LNCaP clone FGC (cell line): ENCODE data around the gene CMSS1.

Experiments
- DNase-seq: peaks from one replicate; pipeline ENCODE4 v3.0.0-alpha.2; 2011; ENCODE audit warnings: low read depth
- H3K4me3 ChIP-seq: 2 replicates; pipeline ENCODE4 v1.5.1; 2011; ENCODE audit warnings: mild to moderate bottlenecking, low read depth, low read length, control low read depth
- CTCF ChIP-seq: IDR thresholded peaks from 2 replicates; pipeline ENCODE4 v1.5.1; 2012; ENCODE audit warnings: mild to moderate bottlenecking; ENCODE audit not compliant: control insufficient read depth, insufficient read depth; ENCODE audit errors: extremely low read depth

Gene CMSS1

GRCh38 chr3:99955773-99956562 is 138.3 kb downstream of the CMSS1 start:
- DNase-seq: no peak
- H3K4me3 ChIP-seq: no peak overlapping the region
- no peak for TF ChIP-seq CTCF

GRCh38 chr3:99957151-99957796 is 139.6 kb downstream of the CMSS1 start:
- no peak overlapping the region for H3K4me3 ChIP-seq
- no peak for DNase-seq
- no peak for TF ChIP-seq CTCF

GRCh38 chr3:99958222-99958912 is 140.7 kb downstream of the CMSS1 start:
- DNase-seq: no peak
- TF ChIP-seq CTCF: no peak
- H3K4me3 ChIP-seq: no peak overlapping the region

GRCh38 chr3:99960123-99960878 is 142.6 kb downstream of the CMSS1 start:
- H3K4me3 ChIP-seq: no peak overlapping the region
- no peak for DNase-seq
- TF ChIP-seq CTCF: no peak

- DNase-seq: no peak
- TF ChIP-seq CTCF: no peak
- no peak overlapping the region for H3K4me3 ChIP-seq
Measured at GRCh38 chr3:99960941-99961340, 143.3 kb downstream of the CMSS1 start.

- DNase-seq: no peak
- no peak overlapping the region for H3K4me3 ChIP-seq
- TF ChIP-seq CTCF: no peak
Measured at GRCh38 chr3:99961756-99962515, 144.3 kb downstream of the CMSS1 start.
